Endothelial cell of umbilical vein (primary cell): ENCODE results near the gene SLC35F5.

Experiments used
- CTCF ChIP-seq, 2 donors: IDR thresholded peaks; 1 replicate in 1 of 2; 2 replicates in 1 of 2; pipeline ENCODE4 v1.5.1; 2011; ENCODE audit warnings: low read length in 2 of 2, mild to moderate bottlenecking in 2 of 2, moderate library complexity in 2 of 2, control low read depth in 1 of 2, inconsistent platforms in 1 of 2, low read depth in 1 of 2; ENCODE audit not compliant: insufficient read depth in 1 of 2; ENCODE audit errors: extremely low read depth in 1 of 2
- EZH2 ChIP-seq: IDR thresholded peaks from 2 replicates; pipeline ENCODE4 v1.6.1; 2012; ENCODE audit warnings: borderline replicate concordance, low read depth, mild to moderate bottlenecking, moderate library complexity, low read length, inconsistent platforms; ENCODE audit not compliant: severe bottlenecking
- FOS ChIP-seq: IDR thresholded peaks from 2 replicates; pipeline ENCODE4 v1.6.1; 2011; ENCODE audit warnings: mild to moderate bottlenecking, low read length, moderate library complexity, borderline replicate concordance; ENCODE audit not compliant: insufficient read depth

- no peak for TF ChIP-seq EZH2
- no peak for TF ChIP-seq FOS
- TF ChIP-seq CTCF (IDR thresholded peaks at IDR 0.05; ENCODE audit: extremely low read depth in 1 of 2, insufficient read depth in 1 of 2, low read depth in 1 of 2, low read length in 2 of 2) = no peak
Measured at GRCh38 chr2:113784823-113785744, 28.6 kb upstream of the SLC35F5 start.
